ENCODE results near the gene HTR1A. TPM values are rescaled to one million over a fixed set of nuclear protein-coding genes. Genes with fewer than 3 reads are reported as not detected.

Gene HTR1A
- total RNA-seq, 6 experiments from 2014 or later, result 0.18 TPM; not detected in 5

GRCh38 chr5:63919763-63920478 is 42.3 kb downstream of the HTR1A start:
- H3K27ac ChIP-seq, result no peak overlapping the region
- no peaks in the 10 kb centered on the region for H3K9me3 ChIP-seq
- H3K36me3 ChIP-seq, result no peaks in the 10 kb centered on the region
- 33% methylated on average over 2 of the region's 7 CpGs for WGBS (ENCODE audit: insufficient coverage, low coverage, low lambda C conversion rate, missing lambda C conversion rate)
- ATAC-seq (no peak), DNase-seq (no peak)
- TF ChIP-seq POLR2A (IDR thresholded peaks at IDR 0.05) (no peak), CTCF (IDR thresholded peaks at IDR 0.05) (no peak)
- H3K27me3 ChIP-seq, result no peaks in the 10 kb centered on the region
- H3K4me3 ChIP-seq, result no peak overlapping the region
- H3K4me1 ChIP-seq, result no peaks in the 10 kb centered on the region
- intact Hi-C loops (cut with DNase I), result no loop called here

GRCh38 chr5:63916786-63917185 is 45.5 kb downstream of the HTR1A start:
- Histone ChIP-seq H3K4me3 (no peak overlapping the region), H3K27me3 (no peaks in the 10 kb centered on the region), H3K27ac (no peak overlapping the region), H3K4me1 (no peaks in the 10 kb centered on the region), H3K36me3 (no peaks in the 10 kb centered on the region), H3K9me3 (peaks cover 0 to 3% (median 0%) of the 10 kb centered on the region in 4 donors)
- ATAC-seq (no peak), DNase-seq (no peak)
- no peak for TF ChIP-seq POLR2A (IDR thresholded peaks at IDR 0.05)
- no peak for TF ChIP-seq CTCF (IDR thresholded peaks at IDR 0.05)
- intact Hi-C loops (cut with DNase I), result no loop called here

- no peak for ATAC-seq
- intact Hi-C loops (cut with DNase I), result no loop called here
These were observed 50.4 kb downstream of the HTR1A start for GRCh38 chr5:63911871-63912270.

More at GRCh38 chr5:63911871-63912270, 50.4 kb downstream of the HTR1A start:
- Histone ChIP-seq H3K9me3 (peaks cover 0 to 3% (median 0%) of the 10 kb centered on the region in 4 donors), H3K4me3 (no peak overlapping the region), H3K36me3 (no peaks in the 10 kb centered on the region), H3K27ac (no peak overlapping the region), H3K27me3 (no peaks in the 10 kb centered on the region), H3K4me1 (no peaks in the 10 kb centered on the region)
- no CpG with 5 or more reads among the region's 1 CpG for WGBS (ENCODE audit: insufficient coverage, low coverage, low lambda C conversion rate, missing lambda C conversion rate)
- DNase-seq, result no peak
- TF ChIP-seq POLR2A (IDR thresholded peaks at IDR 0.05), result no peak
- TF ChIP-seq CTCF (IDR thresholded peaks at IDR 0.05), result no peak

Other genes with a start within 250 kb of the HTR1A start
- gene RNF180, start 203.4 kb upstream of the HTR1A start, total RNA-seq, result 1 to 10 TPM; 3.8 to 6.7 (median 6.0) TPM